DND-41 (cell line): ENCODE measurements around the gene HIBADH.

Experiments used
- ATAC-seq: fragments of 200-7000 bp; cut with Tn5 transposase; 3 replicates; pipeline ENCODE4 v1.9.1; 2021; ENCODE audit warnings: low read depth; ENCODE audit not compliant: insufficient read depth
- DNase-seq: peaks from one replicate; pipeline ENCODE4 v3.0.0-alpha.2; 2020
- H2AFZ ChIP-seq: 2 replicates; pipeline ENCODE4 v1.6.0; 2012; ENCODE audit warnings: low read depth, low read length
- H3K27ac ChIP-seq: 2 replicates; pipeline ENCODE4 v1.5.1; 2012; ENCODE audit warnings: low read length, inconsistent platforms
- H3K27me3 ChIP-seq: fragments of 200-600 bp; sonication (generic); 2 replicates; pipeline ENCODE4 v1.6.0; 2012; ENCODE audit warnings: low read length, mild to moderate bottlenecking, inconsistent platforms; ENCODE audit not compliant: insufficient read depth, poor library complexity
- H3K36me3 ChIP-seq: 2 replicates; pipeline ENCODE4 v1.5.1; 2012; ENCODE audit warnings: low read length, inconsistent platforms; ENCODE audit not compliant: insufficient read depth
- H3K4me1 ChIP-seq: 2 replicates; pipeline ENCODE4 v1.5.1; 2012; ENCODE audit warnings: mild to moderate bottlenecking, low read length; ENCODE audit not compliant: insufficient read depth
- H3K4me2 ChIP-seq: 2 replicates; pipeline ENCODE4 v1.6.0; 2012; ENCODE audit warnings: mild to moderate bottlenecking, moderate library complexity, low read length, inconsistent platforms; ENCODE audit not compliant: insufficient read depth
- H3K4me3 ChIP-seq, 2 experiments: fragments of 200-600 bp in 1 of 2; shearing (Covaris generic) in 1 of 2; 2 replicates each; pipeline ENCODE4 v1.5.1; 2012 to 2016; ENCODE audit warnings: inconsistent platforms in 2 of 2, low read length in 2 of 2, mild to moderate bottlenecking in 2 of 2, low read depth in 1 of 2, moderate library complexity in 1 of 2
- H3K79me2 ChIP-seq: 2 replicates; pipeline ENCODE4 v1.6.0; 2012; ENCODE audit warnings: low read length, inconsistent platforms; ENCODE audit not compliant: insufficient read depth
- H3K9ac ChIP-seq: 2 replicates; pipeline ENCODE4 v1.6.0; 2012; ENCODE audit warnings: low read depth, mild to moderate bottlenecking, inconsistent platforms, low read length, moderate library complexity
- H3K9me3 ChIP-seq: 2 replicates; pipeline ENCODE4 v1.5.1; 2012; ENCODE audit warnings: low read length, moderate library complexity, mild to moderate bottlenecking, inconsistent platforms; ENCODE audit not compliant: insufficient read depth, severe bottlenecking
- H4K20me1 ChIP-seq: 2 replicates; pipeline ENCODE4 v1.6.0; 2012; ENCODE audit warnings: low read length; ENCODE audit not compliant: insufficient read depth
- EZH2 ChIP-seq: IDR thresholded peaks from 3 replicates; pipeline ENCODE4 v1.6.1; 2012; ENCODE audit warnings: borderline replicate concordance, low read depth, mild to moderate bottlenecking, moderate library complexity, low read length, inconsistent platforms; ENCODE audit not compliant: severe bottlenecking
- TF ChIP-seq, protein P1 (sequence below): IDR thresholded peaks from 2 replicates; pipeline ENCODE4 v1.5.1; 2012; ENCODE audit warnings: borderline replicate concordance, low read length, moderate library complexity, mild to moderate bottlenecking; ENCODE audit not compliant: poor library complexity, severe bottlenecking; ENCODE audit errors: extremely low read depth

The HIBADH gene

DNA sequence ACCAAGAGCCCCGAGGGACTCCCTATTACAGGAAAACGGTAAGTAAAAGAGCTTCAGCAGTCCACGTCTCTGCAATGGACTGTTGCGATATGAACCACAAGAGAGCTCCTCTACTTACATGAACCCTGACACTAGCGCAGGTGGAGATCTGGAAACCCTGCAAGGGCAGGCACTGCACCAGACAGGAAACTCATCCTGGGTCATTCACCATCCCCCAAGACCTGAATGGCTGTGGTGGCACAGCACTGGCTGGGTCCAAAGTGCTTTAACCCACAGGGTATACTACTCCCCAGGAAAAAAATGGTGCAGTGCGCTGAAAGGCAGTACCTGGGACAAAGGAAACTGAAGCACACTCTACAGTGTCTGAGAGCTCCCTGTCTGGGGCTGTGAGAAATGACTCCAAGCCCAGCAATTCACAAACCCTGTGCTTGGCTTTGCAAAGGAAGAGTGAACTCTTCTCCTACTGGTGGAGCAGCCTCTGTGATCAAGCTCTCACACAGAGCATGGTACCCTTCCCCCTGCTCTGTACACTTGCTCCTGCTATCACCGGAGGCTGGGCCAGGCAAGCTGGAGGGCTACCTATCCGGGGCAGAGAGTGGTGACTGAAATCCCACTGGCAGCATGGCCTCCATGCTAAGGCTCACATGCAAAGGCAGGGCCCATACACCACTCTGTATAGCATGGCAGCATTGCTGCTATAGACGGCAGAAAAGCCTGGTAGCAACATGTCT, 44.9 kb downstream of the HIBADH start:
- no peak for TF ChIP-seq EZH2
- TF ChIP-seq, protein P1, sequence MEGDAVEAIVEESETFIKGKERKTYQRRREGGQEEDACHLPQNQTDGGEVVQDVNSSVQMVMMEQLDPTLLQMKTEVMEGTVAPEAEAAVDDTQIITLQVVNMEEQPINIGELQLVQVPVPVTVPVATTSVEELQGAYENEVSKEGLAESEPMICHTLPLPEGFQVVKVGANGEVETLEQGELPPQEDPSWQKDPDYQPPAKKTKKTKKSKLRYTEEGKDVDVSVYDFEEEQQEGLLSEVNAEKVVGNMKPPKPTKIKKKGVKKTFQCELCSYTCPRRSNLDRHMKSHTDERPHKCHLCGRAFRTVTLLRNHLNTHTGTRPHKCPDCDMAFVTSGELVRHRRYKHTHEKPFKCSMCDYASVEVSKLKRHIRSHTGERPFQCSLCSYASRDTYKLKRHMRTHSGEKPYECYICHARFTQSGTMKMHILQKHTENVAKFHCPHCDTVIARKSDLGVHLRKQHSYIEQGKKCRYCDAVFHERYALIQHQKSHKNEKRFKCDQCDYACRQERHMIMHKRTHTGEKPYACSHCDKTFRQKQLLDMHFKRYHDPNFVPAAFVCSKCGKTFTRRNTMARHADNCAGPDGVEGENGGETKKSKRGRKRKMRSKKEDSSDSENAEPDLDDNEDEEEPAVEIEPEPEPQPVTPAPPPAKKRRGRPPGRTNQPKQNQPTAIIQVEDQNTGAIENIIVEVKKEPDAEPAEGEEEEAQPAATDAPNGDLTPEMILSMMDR, result no peak
- H3K9me3 ChIP-seq, result peaks cover 31% of the 10 kb centered on the region
- peak overlapping the region in 1 of 2 experiments; percentile 27; a peak in 1 of 4 replicates for H3K4me3 ChIP-seq

DNA sequence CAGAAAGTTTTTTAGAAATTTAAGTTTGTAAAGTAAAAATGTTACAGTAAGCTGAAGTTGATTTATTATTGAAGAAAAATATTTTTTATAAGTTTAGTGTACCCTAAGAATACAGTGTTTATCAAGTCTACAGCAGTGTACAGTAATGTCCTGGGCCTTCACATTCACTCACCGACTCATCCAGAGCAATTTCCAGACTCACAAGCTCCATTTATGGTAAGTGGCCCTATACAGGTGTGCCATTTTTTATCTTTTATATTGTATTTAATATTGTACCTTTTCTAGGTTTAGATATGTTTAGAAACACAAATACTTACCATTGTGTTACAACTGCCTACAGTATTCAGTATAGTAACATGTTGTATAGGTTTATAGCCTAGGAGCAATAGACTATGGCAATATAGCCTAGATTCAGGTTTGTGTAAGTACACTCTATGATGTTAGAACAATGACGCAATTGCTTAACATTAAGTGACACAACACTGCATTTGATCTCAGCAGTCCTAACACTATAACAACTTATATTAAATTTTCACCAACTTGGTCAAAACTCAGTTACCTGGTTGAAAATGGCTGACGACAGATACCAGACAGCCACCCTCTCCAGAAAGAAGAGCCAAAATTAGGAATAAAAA, 45.7 kb downstream of the HIBADH start:
- peak overlapping the region; percentile 63 for H3K27ac ChIP-seq
- ATAC-seq (0 out of 3 replicates have a peak, but pooled peaks have one; percentile 13), DNase-seq (no peak)
- H3K4me1 ChIP-seq, result peaks cover 24% of the 10 kb centered on the region
- TF ChIP-seq EZH2, result no peak
- TF ChIP-seq, protein P1, result no peak
- H3K4me3 ChIP-seq, result no peak overlapping the region
- no peaks in the 10 kb centered on the region for H3K27me3 ChIP-seq
- H3K36me3 ChIP-seq, result peaks cover 34% of the 10 kb centered on the region
- no peak overlapping the region for H2AFZ ChIP-seq
- H3K9ac ChIP-seq, result no peak overlapping the region
- no peaks in the 10 kb centered on the region for H3K79me2 ChIP-seq
- no peaks in the 10 kb centered on the region for H4K20me1 ChIP-seq
- peaks cover 30% of the 10 kb centered on the region for H3K9me3 ChIP-seq
- H3K4me2 ChIP-seq, result peak overlapping the region; percentile 8; the same call in 1 of the 2 replicates

More for the DNA sequence above, 44.9 kb downstream of the HIBADH start:
- H3K4me2 ChIP-seq, result peak overlapping the region; percentile 32
- H2AFZ ChIP-seq, result no peak overlapping the region
- no peaks in the 10 kb centered on the region for H4K20me1 ChIP-seq
- H3K27ac ChIP-seq, result peak overlapping the region; percentile 63
- DNase-seq (peak; percentile 62), ATAC-seq (peak; percentile 89)
- H3K4me1 ChIP-seq, result peaks cover 24% of the 10 kb centered on the region
- no peak overlapping the region; the same call in 1 of the 2 replicates for H3K9ac ChIP-seq
- peaks cover 34% of the 10 kb centered on the region for H3K36me3 ChIP-seq
- no peaks in the 10 kb centered on the region for H3K27me3 ChIP-seq
- H3K79me2 ChIP-seq, result no peaks in the 10 kb centered on the region

DNA sequence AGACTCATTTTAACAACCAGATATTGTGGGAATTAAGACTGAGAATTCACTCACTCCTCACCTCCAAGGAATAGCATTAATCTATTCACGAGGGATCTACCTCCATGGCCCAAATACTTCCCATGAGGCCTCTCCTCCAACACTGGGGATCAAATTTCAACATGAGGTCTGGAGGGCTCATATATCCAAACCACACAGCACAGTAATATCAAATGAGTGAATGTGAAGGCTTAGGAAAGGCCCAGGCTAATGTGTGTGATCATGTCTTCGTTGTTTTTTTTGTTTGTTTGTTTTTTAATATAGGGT, 46.5 kb downstream of the HIBADH start:
- Histone ChIP-seq H3K9me3 (peaks cover 24% of the 10 kb centered on the region), H2AFZ (no peak overlapping the region), H3K4me2 (no peak overlapping the region), H3K4me3 (no peak overlapping the region), H3K27me3 (no peaks in the 10 kb centered on the region), H3K4me1 (peaks cover 24% of the 10 kb centered on the region), H3K36me3 (peaks cover 30% of the 10 kb centered on the region), H4K20me1 (no peaks in the 10 kb centered on the region), H3K79me2 (no peaks in the 10 kb centered on the region), H3K27ac (no peak overlapping the region), H3K9ac (no peak overlapping the region)
- TF ChIP-seq, protein P1, result no peak
- TF ChIP-seq EZH2, result no peak
- DNase-seq (no peak), ATAC-seq (no peak)
